ENCODE data around the gene GARIN1A.

- TF ChIP-seq POLR2A (IDR thresholded peaks at IDR 0.05) (no peak), CTCF (IDR thresholded peaks at IDR 0.05) (no peak), POLR2AphosphoS5 (IDR thresholded peaks at IDR 0.05) (no peak), EP300 (IDR thresholded peaks at IDR 0.05) (no peak)
Observed at GRCh38 chr7:128681794-128682537, 9.9 kb downstream of the GARIN1A start.
